ENCODE data around the gene CD300LB.

DNA sequence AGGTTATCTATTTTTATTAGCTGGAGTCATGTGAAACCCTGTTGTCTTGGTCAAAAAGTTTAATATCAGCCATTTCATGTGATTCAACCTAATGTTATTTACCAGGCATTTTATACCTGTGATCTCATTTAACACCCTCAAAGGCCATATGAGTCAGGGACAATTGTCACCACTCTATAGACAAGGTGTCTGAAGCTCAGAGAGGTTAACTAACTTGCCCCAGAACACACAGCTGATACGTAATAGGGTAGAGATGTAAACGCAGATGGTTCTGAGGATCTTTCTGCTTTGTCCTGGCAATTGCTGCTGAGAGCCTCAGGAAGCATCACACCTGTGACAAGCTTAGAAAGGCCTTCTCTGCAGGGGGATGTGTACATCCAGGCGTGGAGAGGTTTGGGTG is 59.9 kb downstream of the CD300LB start:
- no peak for TF ChIP-seq GATA2 (IDR thresholded peaks at IDR 0.05; ENCODE audit: low read depth, low read length)
- no peak for TF ChIP-seq GATA3 (IDR thresholded peaks at IDR 0.05; ENCODE audit: low read depth, low read length)

Measured in SH-SY5Y (cell line).